GM20431 (cell line): Measurements from ENCODE around the gene CBFA2T3.
"Not testable (repeated sequence)": the region's sequence is repeated elsewhere in the genome, so short reads cannot be mapped to it uniquely, and the experiment has no call there.

Source experiments
- in situ Hi-C: fragments of 300-500 bp; cut with MseI, MboI; formaldehyde crosslinking; loops from one replicate; pipeline ENCODE4 v1.15.0; 2020; ENCODE audit warnings: low sequenced_read_pairs; ENCODE audit not compliant: unreplicated experiment

The CBFA2T3 gene

DNA sequence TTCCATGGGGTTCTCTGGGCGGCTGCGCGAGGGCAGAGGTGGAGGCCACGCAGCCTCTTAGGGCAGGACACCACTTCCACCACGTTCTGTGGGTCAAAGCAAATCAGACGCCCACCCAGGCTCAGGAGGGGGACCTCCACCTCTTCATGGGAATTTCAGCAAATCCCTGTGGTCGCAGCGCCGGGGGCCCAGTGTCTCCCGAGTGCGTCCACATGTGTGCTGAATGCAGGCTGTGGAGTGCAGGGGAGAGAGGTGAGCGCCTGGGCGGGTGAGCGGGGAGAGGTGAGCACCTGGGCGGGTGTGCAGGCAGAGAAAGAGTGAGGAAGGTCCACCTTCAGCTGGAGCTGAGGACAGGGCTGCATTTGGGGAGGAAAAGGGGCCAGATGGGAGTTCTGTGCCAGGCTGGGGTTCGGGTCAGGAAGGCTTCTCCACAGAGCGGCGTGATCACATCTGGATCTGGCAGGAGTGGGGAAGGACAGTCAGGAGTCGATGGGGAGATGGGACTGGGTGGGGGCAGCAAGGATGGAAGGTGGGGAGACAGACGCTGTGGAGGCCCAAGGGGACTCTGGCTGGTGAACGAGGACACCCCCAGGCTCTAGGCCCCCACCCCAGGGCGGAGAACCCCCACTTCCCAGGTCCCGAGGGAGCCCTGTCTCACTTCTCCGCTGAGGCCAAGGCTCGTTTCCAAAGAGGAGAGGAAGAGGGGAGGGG, 36.8 kb upstream of the CBFA2T3 start:
- in situ Hi-C loops = no loop called here

GRCh38 chr16:89013111-89013510, 36.1 kb upstream of the CBFA2T3 start:
- in situ Hi-C loops = no loop called here

DNA sequence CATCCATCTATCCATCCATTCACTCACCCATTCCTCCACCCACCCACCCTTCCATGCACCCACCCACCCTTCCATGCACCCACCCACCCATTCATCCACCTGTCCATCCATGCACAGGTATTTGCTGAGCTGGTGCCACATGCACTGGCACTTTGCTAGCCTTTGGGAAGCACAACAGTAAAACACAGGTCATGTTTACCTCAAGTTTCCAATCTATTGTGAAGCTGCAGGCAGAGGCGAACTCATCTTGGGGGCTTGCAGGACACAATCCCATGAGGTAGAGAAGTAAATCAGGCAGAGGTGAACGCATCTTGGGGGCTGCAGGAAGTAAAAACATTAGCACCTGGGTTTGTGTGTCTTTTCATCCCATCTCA, 35.6 kb upstream of the CBFA2T3 start:
- in situ Hi-C loops = no loop called here

DNA sequence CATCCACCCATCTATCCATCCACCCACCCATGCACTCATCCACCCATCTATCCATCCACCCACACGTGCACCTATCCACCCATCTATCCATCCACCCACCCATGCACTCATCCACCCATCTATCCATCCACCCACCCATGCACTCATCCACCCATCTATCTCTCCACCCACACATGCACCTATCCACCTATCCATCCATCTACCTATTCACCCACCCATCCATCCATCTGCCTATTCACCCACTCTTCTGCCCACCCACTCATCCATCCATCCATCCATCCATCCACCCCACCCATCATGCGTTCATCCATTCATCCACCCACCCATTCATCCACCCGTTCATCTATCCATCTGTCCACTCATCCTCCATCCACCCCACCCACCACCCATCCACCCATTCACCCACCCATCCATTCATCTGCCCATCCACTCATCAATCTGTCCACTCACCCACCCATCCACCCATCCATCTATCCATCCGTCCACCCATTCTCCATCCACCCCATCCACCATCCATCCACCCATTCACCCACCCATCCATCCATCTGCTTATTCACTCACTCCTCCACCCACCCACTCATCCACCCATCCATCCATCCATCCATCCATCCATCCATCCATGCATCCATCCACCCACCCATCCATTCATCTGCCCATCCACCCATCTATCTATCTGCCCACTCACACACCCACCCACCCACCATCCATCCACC, 35.1 kb upstream of the CBFA2T3 start:
- in situ Hi-C loops = no loop called here

GRCh38 chr16:89010210-89010925, 33.4 kb upstream of the CBFA2T3 start:
- in situ Hi-C loops = no loop called here

DNA sequence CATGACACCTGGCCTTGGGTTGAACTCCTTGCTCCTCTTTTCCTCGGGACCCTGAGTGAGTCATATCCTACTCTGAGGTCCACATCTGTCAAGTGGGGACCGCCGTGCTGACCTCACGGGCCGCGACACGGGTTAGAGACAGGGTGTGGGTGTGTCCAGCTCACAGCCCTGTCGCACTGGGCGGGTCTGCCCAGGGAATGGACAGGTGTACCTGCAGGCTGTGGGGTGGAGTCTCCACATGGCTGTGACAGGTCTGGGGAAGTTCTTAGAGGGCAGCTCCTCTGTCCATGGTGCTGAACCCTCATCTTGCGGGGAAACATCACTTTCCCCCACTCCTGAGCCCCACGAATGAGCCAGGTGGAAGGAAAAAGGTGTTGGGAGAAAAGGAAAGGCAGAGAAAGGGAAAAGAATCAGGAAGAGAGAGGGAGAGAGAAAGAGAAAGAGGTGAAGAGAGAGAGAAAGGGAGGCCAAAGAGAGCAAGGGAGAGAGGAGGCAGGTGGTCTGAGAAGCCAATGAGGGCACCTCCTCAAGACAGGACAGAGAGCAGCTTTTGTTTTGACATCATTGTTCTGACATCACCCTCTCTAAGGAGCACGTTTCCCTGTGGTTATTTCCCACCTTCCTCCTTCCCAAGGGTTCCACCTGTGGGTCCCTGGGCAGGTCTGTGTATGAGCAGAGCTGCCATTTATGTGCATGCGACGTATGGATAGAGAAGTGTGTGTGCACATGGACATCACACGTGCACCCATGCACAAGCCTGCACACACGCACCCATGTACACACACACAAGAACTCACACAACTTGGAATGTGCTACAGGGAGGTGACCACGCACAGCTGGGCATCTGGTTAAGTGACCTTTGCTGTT, 32.6 kb upstream of the CBFA2T3 start:
- in situ Hi-C loops = no loop called here

DNA sequence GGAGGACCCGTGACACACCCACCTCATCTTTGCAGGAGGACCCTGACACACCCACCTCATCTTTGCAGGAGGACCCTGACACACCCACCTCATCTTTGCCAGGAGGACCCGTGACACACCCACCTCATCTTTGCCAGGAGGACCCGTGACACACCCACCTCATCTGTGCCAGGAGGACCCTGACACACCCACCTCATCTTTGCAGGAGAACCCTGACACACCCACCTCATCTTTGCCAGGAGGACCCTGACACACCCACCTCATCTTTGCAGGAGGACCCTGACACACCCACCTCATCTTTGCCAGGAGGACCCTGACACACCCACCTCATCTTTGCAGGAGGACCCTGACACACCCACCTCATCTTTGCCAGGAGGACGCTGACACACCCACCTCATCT, 31.8 kb upstream of the CBFA2T3 start:
- in situ Hi-C loops = not testable (repeated sequence)

DNA sequence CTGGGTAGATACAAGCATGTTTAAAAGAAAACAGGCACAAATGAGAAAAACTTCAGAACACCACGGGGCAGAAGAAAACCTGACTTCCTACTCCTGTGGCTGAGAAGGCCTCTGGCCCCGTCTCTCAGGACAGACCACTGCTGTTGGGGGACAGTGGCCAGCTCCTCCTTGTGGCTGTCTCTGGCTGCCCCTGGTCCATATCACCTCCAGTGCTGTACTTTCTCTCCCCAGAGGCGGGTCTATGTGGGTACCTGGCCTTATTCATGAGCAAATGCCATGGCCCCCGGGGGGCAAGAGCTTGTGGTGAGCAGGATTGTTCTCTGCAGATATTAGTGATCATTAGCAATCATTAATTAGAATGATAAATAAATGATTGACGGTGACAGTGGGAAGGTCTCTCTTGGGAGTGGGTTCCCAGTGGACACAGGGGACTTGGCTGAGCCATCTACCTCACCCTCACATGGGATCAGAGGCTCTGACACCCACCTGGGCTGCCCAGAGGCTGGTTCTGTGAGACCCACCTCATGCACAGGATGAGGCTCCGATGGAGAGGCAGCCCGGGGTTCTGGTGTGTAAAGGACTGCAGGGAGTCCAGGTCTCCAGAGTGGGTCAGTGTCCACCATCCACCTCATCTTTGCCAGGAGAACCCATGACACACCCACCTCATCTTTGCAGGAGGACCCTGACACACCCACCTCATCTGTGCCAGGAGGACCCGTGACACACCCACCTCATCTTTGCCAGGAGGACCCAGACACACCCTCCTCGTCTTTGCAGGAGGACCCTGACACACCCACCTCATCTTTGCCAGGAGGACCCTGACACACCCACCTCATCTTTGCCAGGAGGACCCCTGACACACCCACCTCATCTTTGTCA, 30.6 kb upstream of the CBFA2T3 start:
- in situ Hi-C loops = no loop called here

DNA sequence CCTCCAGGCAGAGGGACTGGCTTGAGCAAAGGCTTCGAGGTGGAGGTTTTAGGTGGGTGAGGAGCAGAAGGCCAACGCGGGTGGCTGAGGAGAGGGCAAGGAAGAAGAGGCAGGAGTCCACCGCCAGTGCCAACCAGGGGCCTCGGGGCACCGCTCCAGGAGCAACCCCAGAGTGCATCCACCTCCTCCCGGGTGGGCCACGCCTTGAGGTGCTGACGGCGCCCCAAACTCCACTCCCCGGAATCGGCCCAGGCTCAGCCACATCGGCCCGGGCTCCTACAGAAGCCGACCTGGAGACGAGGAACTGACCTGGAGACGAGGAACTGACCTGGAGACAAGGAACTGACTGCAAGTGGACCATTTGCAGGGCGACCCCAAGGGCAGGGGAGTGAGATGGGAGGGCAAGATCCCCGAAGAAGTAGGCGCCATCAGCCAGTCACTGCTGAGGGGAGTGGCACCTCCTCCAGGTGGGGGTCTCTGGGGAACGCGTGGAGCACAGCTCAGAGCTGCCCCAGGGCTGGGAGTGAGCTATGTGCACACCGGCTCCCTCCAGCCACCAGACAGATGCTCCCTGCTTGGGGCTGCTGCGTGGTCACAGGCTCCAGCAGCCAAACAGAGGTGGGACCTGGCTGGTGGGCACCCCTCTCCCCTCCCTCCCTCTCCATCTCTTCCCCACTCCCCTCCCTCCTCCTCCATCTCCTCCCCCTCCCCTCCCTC, 29.2 kb upstream of the CBFA2T3 start:
- in situ Hi-C loops = no loop called here

DNA sequence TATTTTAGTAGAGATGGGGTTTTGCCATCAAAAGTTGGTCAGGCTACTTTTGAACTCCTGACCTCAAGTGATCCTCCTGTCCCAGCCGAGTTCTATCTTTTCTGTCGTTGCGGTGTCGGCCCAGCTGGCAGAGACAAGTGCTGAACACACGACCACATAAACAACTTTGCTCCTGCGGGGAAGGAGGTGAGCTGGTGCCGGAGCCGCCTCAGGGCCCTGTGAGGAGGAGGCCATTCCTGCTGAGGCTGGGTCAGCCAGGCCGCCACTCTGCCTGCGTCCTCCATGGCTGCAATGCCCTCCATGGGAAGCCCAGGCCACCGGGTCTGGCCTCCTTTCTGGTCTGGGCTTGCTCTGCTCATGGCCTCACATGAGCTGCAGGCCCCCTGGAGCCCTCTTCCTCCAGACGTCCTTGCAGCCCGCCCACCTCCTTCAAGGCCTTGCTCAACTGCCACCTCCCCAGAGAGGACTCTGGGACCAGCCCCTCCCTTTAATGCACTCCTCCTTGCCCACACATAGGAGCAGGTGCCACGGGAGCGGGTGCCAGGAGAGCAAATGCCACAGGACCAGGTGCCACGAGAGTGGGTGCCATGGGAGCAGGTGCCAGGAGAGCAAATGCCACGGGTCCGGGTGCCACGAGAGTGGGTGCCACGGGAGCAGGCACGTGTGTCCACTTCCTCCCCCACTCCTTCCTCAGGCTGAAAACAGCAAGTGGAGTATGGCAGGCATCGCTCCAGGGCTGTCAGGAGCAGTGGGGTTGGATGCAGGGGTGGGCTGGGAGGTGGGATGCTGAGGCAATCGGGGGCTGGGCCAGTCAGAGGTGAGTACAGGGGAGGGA, 28.4 kb upstream of the CBFA2T3 start:
- in situ Hi-C loops = no loop called here

GRCh38 chr16:89004209-89004831, 27.3 kb upstream of the CBFA2T3 start:
- in situ Hi-C loops = no loop called here

GRCh38 chr16:89003831-89004208, 26.8 kb upstream of the CBFA2T3 start:
- in situ Hi-C loops = no loop called here

GRCh38 chr16:89002851-89003830, 26.1 kb upstream of the CBFA2T3 start:
- in situ Hi-C loops = no loop called here

DNA sequence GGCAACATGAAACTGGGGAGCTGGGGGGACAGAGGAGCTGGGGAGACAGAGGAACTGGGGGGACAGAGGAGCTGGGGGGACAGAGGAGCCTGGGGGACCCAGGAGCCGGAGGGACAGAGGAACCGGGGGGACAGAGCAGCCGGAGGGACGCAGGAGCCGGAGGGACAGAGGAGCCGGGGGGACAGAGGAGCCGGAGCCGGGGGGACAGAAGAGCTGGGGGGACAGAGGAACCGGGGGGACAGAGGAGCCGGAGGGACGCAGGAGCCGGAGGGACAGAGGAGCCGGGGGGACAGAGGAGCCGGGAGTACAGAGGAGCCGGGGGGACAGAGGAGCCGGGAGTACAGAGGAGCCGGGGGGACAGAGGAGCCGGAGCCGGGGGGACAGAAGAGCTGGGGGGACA, 25.1 kb upstream of the CBFA2T3 start:
- in situ Hi-C loops = not testable (repeated sequence)

- in situ Hi-C loops = no loop called here
These were observed 24.4 kb upstream of the CBFA2T3 start for GRCh38 chr16:89001117-89002027.
